Skeletal muscle satellite cell (primary cell): ENCODE measurements around the gene SLC7A9.
"Not testable (repeated sequence)": the region's sequence is repeated elsewhere in the genome, so short reads cannot be mapped to it uniquely, and the experiment has no call there.

Source experiments
- H3K27me3 ChIP-seq: 2 replicates; pipeline ENCODE4 v1.7.0; 2013; ENCODE audit warnings: low read length; ENCODE audit not compliant: control insufficient read depth, insufficient read depth
- H3K36me3 ChIP-seq: 2 replicates; pipeline ENCODE4 v1.7.0; 2013; ENCODE audit warnings: mild to moderate bottlenecking, control low read depth, low read length; ENCODE audit not compliant: insufficient read depth
- H3K4me1 ChIP-seq: 2 replicates; pipeline ENCODE4 v1.7.0; 2013; ENCODE audit warnings: low read length; ENCODE audit not compliant: control insufficient read depth, insufficient read depth
- H3K4me2 ChIP-seq: 2 replicates; pipeline ENCODE4 v1.7.0; 2013; ENCODE audit warnings: mild to moderate bottlenecking, low read length
- H3K4me3 ChIP-seq: 2 replicates; pipeline ENCODE4 v1.7.0; 2013; ENCODE audit warnings: low read length
- H3K9ac ChIP-seq: 2 replicates; pipeline ENCODE4 v1.7.0; 2013; ENCODE audit warnings: mild to moderate bottlenecking, low read depth, low read length, moderate library complexity
- H3K9me3 ChIP-seq: replicated peaks from 2 replicates; pipeline ENCODE4 v1.7.0; 2013; ENCODE audit warnings: mild to moderate bottlenecking, control low read depth, low read length

Gene SLC7A9

DNA sequence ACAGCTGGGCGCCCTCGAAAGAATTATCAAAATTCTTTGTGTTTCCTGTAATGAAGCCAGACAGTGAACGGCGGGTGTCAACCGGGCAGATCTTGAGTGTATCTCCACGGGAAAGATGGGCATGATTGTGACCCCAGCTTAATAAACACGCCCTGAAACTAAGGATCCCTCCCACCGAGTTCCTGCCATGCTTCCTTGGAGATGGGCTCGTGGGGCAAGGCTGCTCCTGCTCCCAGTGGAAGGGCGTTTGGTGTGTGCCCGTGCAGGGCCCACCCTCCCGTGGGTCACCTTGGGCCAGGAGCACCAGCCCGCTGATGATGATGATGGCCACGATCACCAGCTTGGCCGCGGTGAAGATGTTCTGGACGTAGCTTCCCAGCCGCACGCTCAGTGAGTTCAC lies 7.4 kb downstream of the SLC7A9 start:
- H3K9ac ChIP-seq, result no peak overlapping the region
- H3K4me2 ChIP-seq, result no peak overlapping the region
- H3K9me3 ChIP-seq, result no peaks in the 10 kb centered on the region
- no peaks in the 10 kb centered on the region for H3K36me3 ChIP-seq
- H3K4me3 ChIP-seq, result no peak overlapping the region
- H3K27me3 ChIP-seq, result no peaks in the 10 kb centered on the region
- H3K4me1 ChIP-seq, result no peaks in the 10 kb centered on the region

DNA sequence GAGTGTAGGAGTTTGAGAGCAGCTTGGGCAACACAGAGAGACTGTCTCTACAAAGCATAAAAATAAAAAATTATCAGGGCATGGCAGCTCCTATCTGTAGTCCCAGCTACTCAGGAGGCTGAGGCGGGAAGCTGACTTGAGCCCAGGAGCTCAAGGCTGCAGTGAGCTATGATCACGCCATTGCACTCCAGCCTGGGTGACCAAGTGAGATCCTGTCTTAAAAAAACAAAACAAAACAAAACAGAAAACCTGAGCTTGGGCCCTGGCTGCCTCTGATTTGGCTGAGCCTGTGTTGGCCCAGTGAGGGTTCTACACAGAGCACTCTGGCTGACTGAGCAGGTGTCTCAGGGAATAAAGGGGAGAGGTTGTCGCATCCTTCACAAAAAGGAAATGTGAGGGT lies 8.0 kb downstream of the SLC7A9 start:
- no peaks in the 10 kb centered on the region for H3K27me3 ChIP-seq
- H3K4me2 ChIP-seq, result no peak overlapping the region
- no peak overlapping the region for H3K9ac ChIP-seq
- H3K4me1 ChIP-seq, result no peaks in the 10 kb centered on the region
- no peaks in the 10 kb centered on the region for H3K36me3 ChIP-seq
- no peak overlapping the region for H3K4me3 ChIP-seq
- H3K9me3 ChIP-seq, result no peaks in the 10 kb centered on the region

DNA sequence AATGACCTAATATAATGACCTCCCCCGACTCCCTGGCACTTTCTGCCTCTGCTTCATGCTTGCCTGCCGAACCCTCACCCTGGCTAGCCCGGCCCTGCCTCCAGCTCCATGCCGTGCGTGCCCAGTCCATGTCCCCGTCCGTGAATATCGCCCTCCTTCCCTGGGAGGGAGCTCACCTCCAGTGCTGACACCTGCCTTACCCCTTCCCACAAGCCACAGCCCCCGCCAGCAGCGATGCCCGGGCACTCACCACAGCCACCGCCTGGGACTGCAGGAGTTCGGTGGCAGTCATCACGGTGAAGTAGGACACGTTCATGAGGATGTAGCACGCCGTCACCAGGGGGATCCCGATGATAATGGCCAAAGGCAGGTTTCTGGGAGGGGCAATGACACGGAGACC lies 10.0 kb downstream of the SLC7A9 start:
- H3K4me2 ChIP-seq, result no peak overlapping the region
- H3K27me3 ChIP-seq, result no peaks in the 10 kb centered on the region
- no peak overlapping the region for H3K4me3 ChIP-seq
- no peaks in the 10 kb centered on the region for H3K9me3 ChIP-seq
- H3K4me1 ChIP-seq, result no peaks in the 10 kb centered on the region
- no peak overlapping the region for H3K9ac ChIP-seq
- no peaks in the 10 kb centered on the region for H3K36me3 ChIP-seq

GRCh38 chr19:32858559-32858958 lies 11.0 kb downstream of the SLC7A9 start:
- Histone ChIP-seq H3K4me2 (no peak overlapping the region), H3K9ac (no peak overlapping the region), H3K9me3 (no peaks in the 10 kb centered on the region), H3K27me3 (no peaks in the 10 kb centered on the region), H3K4me3 (no peak overlapping the region), H3K36me3 (no peaks in the 10 kb centered on the region), H3K4me1 (no peaks in the 10 kb centered on the region)

GRCh38 chr19:32858155-32858554 lies 11.4 kb downstream of the SLC7A9 start:
- H3K9ac ChIP-seq, result no peak overlapping the region
- no peak overlapping the region for H3K4me3 ChIP-seq
- H3K36me3 ChIP-seq, result no peaks in the 10 kb centered on the region
- no peaks in the 10 kb centered on the region for H3K9me3 ChIP-seq
- no peaks in the 10 kb centered on the region for H3K4me1 ChIP-seq
- H3K4me2 ChIP-seq, result no peak overlapping the region
- no peaks in the 10 kb centered on the region for H3K27me3 ChIP-seq

GRCh38 chr19:32857584-32857983 lies 12.0 kb downstream of the SLC7A9 start:
- H3K4me1 ChIP-seq, result no peaks in the 10 kb centered on the region
- H3K9ac ChIP-seq, result no peak overlapping the region
- H3K4me2 ChIP-seq, result no peak overlapping the region
- H3K27me3 ChIP-seq, result no peaks in the 10 kb centered on the region
- no peaks in the 10 kb centered on the region for H3K9me3 ChIP-seq
- H3K4me3 ChIP-seq, result no peak overlapping the region
- H3K36me3 ChIP-seq, result no peaks in the 10 kb centered on the region

DNA sequence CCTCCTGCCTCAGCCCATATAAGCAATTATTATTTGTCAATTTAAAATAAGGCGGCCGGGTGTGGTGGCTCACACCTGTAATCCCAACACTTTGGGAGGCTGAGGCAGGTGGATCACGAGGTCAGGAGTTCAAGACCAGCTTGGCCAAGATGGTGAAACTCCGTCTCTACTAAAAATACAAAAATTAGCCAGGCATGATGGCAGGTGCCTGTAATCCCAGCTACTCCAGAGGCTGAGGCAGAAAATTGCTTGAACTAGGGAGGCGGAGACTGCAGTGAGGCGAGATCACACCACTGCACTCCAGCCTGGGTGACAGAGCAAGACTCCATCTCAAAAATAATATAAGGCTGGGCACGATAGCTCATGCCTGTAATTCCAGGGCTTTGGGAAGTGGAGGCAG lies 12.7 kb downstream of the SLC7A9 start:
- not testable (repeated sequence) for H3K9ac ChIP-seq, H3K4me1 ChIP-seq, H3K4me3 ChIP-seq, H3K4me2 ChIP-seq, H3K36me3 ChIP-seq, H3K9me3 ChIP-seq, H3K27me3 ChIP-seq

DNA sequence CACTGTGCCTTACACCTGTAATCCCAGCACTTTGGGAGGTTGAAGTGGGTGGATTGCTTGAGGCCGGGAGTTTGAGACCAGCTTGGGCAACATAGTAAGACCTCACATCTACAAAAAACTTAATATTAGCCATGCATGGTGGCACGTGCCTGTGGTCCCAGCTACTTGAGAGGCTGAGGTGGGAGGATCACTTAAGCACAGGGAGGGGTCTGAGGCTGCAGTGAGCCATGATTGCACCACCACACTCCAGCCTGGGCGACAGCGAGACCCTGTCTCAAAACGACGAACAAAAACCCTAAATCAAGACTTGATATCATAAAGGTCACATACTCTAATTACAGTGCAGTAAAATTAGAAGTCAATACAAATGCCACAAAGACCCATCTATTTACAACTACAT lies 17.4 kb downstream of the SLC7A9 start:
- Histone ChIP-seq H3K4me3 (no peak overlapping the region), H3K9ac (no peak overlapping the region), H3K27me3 (no peaks in the 10 kb centered on the region), H3K36me3 (no peaks in the 10 kb centered on the region), H3K4me1 (no peaks in the 10 kb centered on the region), H3K4me2 (no peak overlapping the region), H3K9me3 (no peaks in the 10 kb centered on the region)

DNA sequence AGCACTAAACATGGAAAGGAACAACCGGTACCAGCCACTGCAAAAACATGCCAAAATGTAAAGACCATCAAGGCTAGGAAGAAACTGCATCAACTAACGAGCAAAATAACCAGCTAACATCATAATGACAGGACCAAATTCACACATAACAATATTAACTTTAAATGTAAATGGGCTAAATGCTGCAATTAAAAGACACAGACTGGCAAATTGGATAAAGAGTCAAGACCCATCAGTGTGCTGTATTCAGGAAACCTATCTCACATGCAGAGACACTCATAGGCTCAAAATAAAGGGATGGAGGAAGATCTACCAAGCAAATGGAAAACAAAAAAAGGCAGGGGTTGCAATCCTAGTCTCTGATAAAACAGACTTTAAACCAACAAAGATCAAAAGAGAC lies 21.5 kb downstream of the SLC7A9 start:
- not testable (repeated sequence) for H3K36me3 ChIP-seq, H3K27me3 ChIP-seq, H3K4me1 ChIP-seq, H3K4me3 ChIP-seq, H3K9ac ChIP-seq, H3K4me2 ChIP-seq, H3K9me3 ChIP-seq

DNA sequence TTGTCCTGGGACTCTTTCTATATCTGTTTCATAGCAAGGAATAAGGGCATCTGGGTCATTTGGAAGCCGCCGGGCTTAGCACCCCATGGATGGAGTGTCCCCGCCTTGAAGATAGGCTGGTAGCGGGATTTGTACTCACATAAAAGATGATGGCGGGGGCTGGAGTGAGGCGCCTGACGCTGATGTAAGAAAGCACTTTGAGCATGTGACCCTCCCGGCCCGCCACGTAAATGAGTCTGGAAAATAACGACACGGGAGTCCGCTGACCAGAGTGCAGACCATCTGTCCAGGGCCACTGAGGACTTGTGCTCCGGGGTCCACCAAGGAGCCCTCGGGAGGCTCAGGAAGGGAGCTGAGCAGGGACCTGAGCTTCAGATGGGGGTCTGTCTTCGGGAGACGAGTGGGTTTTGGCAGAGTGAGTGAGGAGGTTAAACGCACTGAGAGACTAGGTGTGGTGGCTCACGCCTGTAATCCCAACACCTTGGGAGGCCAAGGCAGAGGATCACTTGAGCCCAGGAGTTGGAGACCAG lies 25.8 kb downstream of the SLC7A9 start:
- Histone ChIP-seq H3K4me1 (no peaks in the 10 kb centered on the region), H3K9ac (no peak overlapping the region), H3K27me3 (no peaks in the 10 kb centered on the region), H3K4me3 (no peak overlapping the region), H3K4me2 (no peak overlapping the region), H3K36me3 (no peaks in the 10 kb centered on the region), H3K9me3 (no peaks in the 10 kb centered on the region)

DNA sequence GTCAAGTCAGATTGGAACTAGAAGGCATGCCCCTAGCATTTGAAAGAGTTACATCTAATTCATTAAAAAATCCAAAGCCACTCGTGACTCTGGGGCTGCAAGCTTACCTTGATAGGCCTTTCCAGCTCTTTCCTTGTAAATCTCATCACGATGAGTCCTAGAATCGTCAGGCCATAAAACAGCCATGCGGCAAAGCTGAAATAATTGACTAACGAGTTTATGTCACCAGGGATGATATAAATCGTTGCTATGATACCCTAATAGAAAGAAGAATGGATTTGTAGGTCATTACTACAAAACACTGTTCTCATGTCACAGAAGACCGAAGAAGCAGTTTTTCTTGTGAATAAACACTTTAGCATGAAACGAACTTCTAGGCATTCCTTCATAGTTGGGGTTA lies 27.5 kb downstream of the SLC7A9 start:
- no peak overlapping the region for H3K4me3 ChIP-seq
- H3K4me1 ChIP-seq, result no peaks in the 10 kb centered on the region
- no peak overlapping the region for H3K9ac ChIP-seq
- H3K4me2 ChIP-seq, result no peak overlapping the region
- H3K9me3 ChIP-seq, result no peaks in the 10 kb centered on the region
- H3K27me3 ChIP-seq, result no peaks in the 10 kb centered on the region
- no peaks in the 10 kb centered on the region for H3K36me3 ChIP-seq

- H3K27me3 ChIP-seq, result no peaks in the 10 kb centered on the region
- no peaks in the 10 kb centered on the region for H3K4me1 ChIP-seq
- H3K9me3 ChIP-seq, result no peaks in the 10 kb centered on the region
- H3K4me3 ChIP-seq, result no peak overlapping the region
- no peak overlapping the region for H3K9ac ChIP-seq
- H3K4me2 ChIP-seq, result no peak overlapping the region
- H3K36me3 ChIP-seq, result no peaks in the 10 kb centered on the region
Observed at GRCh38 chr19:32837531-32837930, 32.0 kb downstream of the SLC7A9 start.
